ENCODE results near the gene RNF111.

Gene RNF111

GRCh38 chr15:59002418-59002859, 15.0 kb downstream of the RNF111 start:
- Histone ChIP-seq H3K9me3 (ENCODE audit: severe bottlenecking) (no peaks in the 10 kb centered on the region), H3K36me3 (peaks cover 9% of the 10 kb centered on the region), H3K4me3 (ENCODE audit: low read depth, low read length) (no peak overlapping the region), H3K27ac (no peak overlapping the region), H3K27me3 (ENCODE audit: insufficient read depth, low read depth, severe bottlenecking) (no peaks in the 10 kb centered on the region)
- DNase-seq: no peak
- TF ChIP-seq, protein P1, sequence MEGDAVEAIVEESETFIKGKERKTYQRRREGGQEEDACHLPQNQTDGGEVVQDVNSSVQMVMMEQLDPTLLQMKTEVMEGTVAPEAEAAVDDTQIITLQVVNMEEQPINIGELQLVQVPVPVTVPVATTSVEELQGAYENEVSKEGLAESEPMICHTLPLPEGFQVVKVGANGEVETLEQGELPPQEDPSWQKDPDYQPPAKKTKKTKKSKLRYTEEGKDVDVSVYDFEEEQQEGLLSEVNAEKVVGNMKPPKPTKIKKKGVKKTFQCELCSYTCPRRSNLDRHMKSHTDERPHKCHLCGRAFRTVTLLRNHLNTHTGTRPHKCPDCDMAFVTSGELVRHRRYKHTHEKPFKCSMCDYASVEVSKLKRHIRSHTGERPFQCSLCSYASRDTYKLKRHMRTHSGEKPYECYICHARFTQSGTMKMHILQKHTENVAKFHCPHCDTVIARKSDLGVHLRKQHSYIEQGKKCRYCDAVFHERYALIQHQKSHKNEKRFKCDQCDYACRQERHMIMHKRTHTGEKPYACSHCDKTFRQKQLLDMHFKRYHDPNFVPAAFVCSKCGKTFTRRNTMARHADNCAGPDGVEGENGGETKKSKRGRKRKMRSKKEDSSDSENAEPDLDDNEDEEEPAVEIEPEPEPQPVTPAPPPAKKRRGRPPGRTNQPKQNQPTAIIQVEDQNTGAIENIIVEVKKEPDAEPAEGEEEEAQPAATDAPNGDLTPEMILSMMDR (IDR thresholded peaks at IDR 0.05; ENCODE audit: low read depth, low read length): no peak

- Histone ChIP-seq H3K9me3 (ENCODE audit: severe bottlenecking) (no peaks in the 10 kb centered on the region), H3K4me3 (ENCODE audit: low read depth, low read length) (no peak overlapping the region), H3K27ac (no peak overlapping the region), H3K36me3 (peaks cover 10% of the 10 kb centered on the region), H3K27me3 (ENCODE audit: insufficient read depth, low read depth, severe bottlenecking) (no peaks in the 10 kb centered on the region)
- DNase-seq: no peak
- TF ChIP-seq, protein P1 (IDR thresholded peaks at IDR 0.05; ENCODE audit: low read depth, low read length): no peak
Observed at GRCh38 chr15:59005579-59005978, 18.1 kb downstream of the RNF111 start.

DNA sequence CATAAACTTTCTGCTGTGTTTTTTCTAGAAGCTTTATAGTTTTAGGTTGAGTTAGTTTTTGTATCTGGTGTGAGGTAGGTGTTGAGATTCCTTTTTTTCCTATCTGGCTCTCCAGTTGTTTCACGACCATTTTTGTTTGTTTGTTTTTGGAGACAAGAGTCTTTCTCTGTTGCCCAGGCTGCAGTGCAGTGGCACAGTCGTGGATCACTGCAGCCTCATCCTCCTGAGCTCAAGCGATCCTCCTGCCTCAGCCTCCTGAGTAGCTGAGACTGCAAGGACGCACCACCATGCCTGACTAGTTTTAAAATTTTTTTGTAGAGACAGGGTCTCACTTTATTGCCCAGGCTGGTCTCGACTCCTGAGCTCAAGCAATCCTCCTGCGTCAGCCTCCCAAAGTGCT, 20.6 kb downstream of the RNF111 start:
- H3K9me3 ChIP-seq (ENCODE audit: severe bottlenecking): no peaks in the 10 kb centered on the region
- no peak overlapping the region for H3K4me3 ChIP-seq (ENCODE audit: low read depth, low read length)
- no peak overlapping the region for H3K27ac ChIP-seq
- H3K27me3 ChIP-seq (ENCODE audit: insufficient read depth, low read depth, severe bottlenecking): no peaks in the 10 kb centered on the region
- DNase-seq: no peak
- H3K36me3 ChIP-seq: peaks cover 10% of the 10 kb centered on the region
- TF ChIP-seq, protein P1 (IDR thresholded peaks at IDR 0.05; ENCODE audit: low read depth, low read length): no peak

- Histone ChIP-seq H3K4me3 (ENCODE audit: low read depth, low read length) (no peak overlapping the region), H3K9me3 (ENCODE audit: severe bottlenecking) (no peaks in the 10 kb centered on the region), H3K27ac (no peak overlapping the region), H3K27me3 (ENCODE audit: insufficient read depth, low read depth, severe bottlenecking) (no peaks in the 10 kb centered on the region), H3K36me3 (peaks cover 11% of the 10 kb centered on the region; the same call in 1 of the 2 replicates)
- TF ChIP-seq, protein P1 (IDR thresholded peaks at IDR 0.05; ENCODE audit: low read depth, low read length): no peak
- no peak for DNase-seq
Observed at GRCh38 chr15:59011262-59011952, 23.9 kb downstream of the RNF111 start.

DNA sequence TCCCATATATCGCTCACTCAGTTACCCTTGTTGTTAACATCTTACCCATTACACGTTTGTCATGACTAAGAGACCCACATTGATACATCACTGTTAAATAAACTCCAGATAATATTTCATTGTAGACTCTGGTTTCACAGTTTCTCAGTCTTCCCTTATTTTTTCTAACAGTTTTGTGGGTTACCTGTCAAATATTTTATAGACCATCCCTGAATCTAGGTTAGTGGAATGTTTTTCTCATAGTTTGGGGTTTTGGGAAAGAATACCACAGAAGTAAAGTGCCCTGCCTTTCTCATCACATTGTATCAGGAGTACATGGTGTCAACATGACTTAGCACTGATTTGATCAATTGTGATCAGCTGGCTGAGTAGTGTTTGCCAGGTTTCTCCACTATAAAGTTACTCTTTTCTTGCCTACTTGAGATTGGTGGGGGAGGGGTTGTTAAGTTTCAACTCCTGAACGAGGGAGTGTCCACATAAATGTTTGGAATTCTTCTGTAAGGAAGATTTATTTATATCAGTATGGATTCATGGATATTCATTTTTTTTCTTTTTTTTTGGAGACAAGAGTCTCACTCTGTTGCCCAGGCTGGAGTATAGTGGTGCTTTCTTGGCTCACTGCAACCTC, 25.9 kb downstream of the RNF111 start:
- Histone ChIP-seq H3K36me3 (0 out of 2 replicates have a peak, but pooled peaks cover 10% of the 10 kb centered on the region), H3K9me3 (ENCODE audit: severe bottlenecking) (no peaks in the 10 kb centered on the region), H3K27ac (no peak overlapping the region), H3K4me3 (ENCODE audit: low read depth, low read length) (no peak overlapping the region), H3K27me3 (ENCODE audit: insufficient read depth, low read depth, severe bottlenecking) (no peaks in the 10 kb centered on the region)
- no peak for DNase-seq
- TF ChIP-seq, protein P1 (IDR thresholded peaks at IDR 0.05; ENCODE audit: low read depth, low read length): no peak

Measured in WERI-Rb-1 (cell line).